Rectal smooth muscle tissue (tissue), 1 donor: ENCODE data around the gene FIG4.

ENCODE experiments used
- H3K27ac ChIP-seq: one replicate; pipeline ENCODE4 v1.7.0; 2013; ENCODE audit warnings: low read depth, low read length, inconsistent platforms
- H3K27me3 ChIP-seq: one replicate; pipeline ENCODE4 v1.7.0; 2013; ENCODE audit warnings: low read length; ENCODE audit not compliant: control insufficient read depth, insufficient read depth
- H3K36me3 ChIP-seq: one replicate; pipeline ENCODE4 v1.7.0; 2013; ENCODE audit warnings: low read length; ENCODE audit not compliant: control insufficient read depth, insufficient read depth
- H3K4me1 ChIP-seq: one replicate; pipeline ENCODE4 v1.7.0; 2013; ENCODE audit warnings: low read length; ENCODE audit not compliant: control insufficient read depth, insufficient read depth
- H3K4me3 ChIP-seq: one replicate; pipeline ENCODE4 v1.7.0; 2013; ENCODE audit warnings: low read length
- H3K9ac ChIP-seq: one replicate; pipeline ENCODE4 v1.7.0; 2013; ENCODE audit warnings: low read length

Gene FIG4

GRCh38 chr6:109872968-109873545 lies 182.0 kb downstream of the FIG4 start:
- Histone ChIP-seq H3K4me1 (no peaks in the 10 kb centered on the region), H3K27me3 (no peaks in the 10 kb centered on the region), H3K4me3 (no peak overlapping the region), H3K27ac (no peak overlapping the region), H3K9ac (no peak overlapping the region), H3K36me3 (no peaks in the 10 kb centered on the region)

DNA sequence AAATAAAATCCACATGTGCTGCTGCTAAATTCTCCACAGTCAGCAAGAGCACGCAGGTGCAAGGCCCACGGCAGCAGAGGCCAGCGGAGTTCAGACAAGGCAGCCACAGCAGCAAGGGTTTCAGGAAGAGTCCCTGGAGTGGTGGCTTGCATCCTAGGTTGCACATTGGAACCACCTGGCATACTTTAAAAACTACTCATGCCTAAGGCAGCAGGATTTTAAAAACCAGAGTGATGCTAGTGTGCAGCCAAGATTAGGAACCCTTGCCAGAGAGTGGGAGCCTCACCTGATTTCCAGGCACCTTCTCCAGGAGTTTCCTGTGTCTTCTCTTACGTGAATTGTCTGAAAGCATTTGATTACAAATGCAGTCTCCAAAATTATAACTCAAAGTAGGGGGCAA lies 183.0 kb downstream of the FIG4 start:
- Histone ChIP-seq H3K9ac (no peak overlapping the region), H3K36me3 (no peaks in the 10 kb centered on the region), H3K27me3 (no peaks in the 10 kb centered on the region), H3K4me3 (no peak overlapping the region), H3K27ac (no peak overlapping the region), H3K4me1 (no peaks in the 10 kb centered on the region)

GRCh38 chr6:109874621-109875020 lies 183.5 kb downstream of the FIG4 start:
- no peaks in the 10 kb centered on the region for H3K36me3 ChIP-seq
- H3K9ac ChIP-seq: no peak overlapping the region
- H3K27me3 ChIP-seq: no peaks in the 10 kb centered on the region
- H3K4me3 ChIP-seq: no peak overlapping the region
- H3K4me1 ChIP-seq: no peaks in the 10 kb centered on the region
- no peak overlapping the region for H3K27ac ChIP-seq
